Activated naive CD8-positive, alpha-beta T cell treated with anti-CD3 and anti-CD28 coated beads, Interleukin-2, amount 50 U/mL, for 16 hours (primary cell): ENCODE results near the gene SENP5.
"Not testable (repeated sequence)": the region's sequence is repeated elsewhere in the genome, so short reads cannot be mapped to it uniquely, and the experiment has no call there.

ENCODE experiments used
- DNase-seq: peaks from one replicate; pipeline ENCODE4 v3.0.0-alpha.2; 2020; ENCODE audit warnings: low read depth, low spot score

SENP5 gene, protein sequence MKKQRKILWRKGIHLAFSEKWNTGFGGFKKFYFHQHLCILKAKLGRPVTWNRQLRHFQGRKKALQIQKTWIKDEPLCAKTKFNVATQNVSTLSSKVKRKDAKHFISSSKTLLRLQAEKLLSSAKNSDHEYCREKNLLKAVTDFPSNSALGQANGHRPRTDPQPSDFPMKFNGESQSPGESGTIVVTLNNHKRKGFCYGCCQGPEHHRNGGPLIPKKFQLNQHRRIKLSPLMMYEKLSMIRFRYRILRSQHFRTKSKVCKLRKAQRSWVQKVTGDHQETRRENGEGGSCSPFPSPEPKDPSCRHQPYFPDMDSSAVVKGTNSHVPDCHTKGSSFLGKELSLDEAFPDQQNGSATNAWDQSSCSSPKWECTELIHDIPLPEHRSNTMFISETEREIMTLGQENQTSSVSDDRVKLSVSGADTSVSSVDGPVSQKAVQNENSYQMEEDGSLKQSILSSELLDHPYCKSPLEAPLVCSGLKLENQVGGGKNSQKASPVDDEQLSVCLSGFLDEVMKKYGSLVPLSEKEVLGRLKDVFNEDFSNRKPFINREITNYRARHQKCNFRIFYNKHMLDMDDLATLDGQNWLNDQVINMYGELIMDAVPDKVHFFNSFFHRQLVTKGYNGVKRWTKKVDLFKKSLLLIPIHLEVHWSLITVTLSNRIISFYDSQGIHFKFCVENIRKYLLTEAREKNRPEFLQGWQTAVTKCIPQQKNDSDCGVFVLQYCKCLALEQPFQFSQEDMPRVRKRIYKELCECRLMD

DNA sequence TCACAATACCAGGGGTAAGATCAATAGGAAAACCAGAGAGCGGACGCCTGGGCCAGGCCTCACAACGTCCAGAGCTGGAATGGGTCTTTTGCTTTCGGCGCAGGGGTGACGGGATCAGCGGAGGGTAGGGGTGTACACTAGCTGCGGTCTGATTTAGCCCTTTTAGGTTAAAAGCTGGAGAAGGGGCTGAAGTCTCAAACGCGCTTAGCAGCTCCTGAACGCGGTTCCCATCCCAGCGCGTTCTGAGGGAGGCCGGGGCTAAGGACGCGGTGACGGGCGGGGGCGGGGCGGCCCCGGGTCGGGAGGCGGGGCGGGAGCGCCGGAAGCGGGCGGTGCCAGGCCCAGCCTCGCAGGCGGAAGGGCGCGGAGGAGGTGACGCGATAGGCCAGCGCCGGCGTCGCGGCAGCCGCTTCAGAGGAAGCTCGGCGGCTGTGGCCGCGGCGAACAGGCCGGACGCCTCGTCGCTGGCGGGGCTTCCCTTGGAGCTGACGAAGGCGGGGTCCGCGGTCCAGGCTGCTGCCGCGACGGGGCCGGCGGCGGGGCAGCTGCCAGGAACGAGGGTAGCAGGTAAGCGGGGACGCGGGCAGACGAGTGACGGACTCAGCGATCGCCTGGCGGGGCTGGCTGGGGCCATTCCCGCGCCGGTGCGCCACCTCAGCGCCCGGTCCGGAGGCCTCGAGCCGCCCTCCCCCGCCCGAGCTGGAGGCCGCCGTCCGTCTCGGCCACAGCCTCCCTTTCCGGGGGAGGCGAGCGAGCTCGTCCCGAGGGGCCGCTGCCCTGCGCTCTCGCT, at the start of gene SENP5:
Gene SENP5, plus strand, starts transcription at position 414 of the 790 bp plus-strand sequence. CDS start 17,262 bp downstream, outside the sequence.
- DNase-seq: peak; percentile 81

DNA sequence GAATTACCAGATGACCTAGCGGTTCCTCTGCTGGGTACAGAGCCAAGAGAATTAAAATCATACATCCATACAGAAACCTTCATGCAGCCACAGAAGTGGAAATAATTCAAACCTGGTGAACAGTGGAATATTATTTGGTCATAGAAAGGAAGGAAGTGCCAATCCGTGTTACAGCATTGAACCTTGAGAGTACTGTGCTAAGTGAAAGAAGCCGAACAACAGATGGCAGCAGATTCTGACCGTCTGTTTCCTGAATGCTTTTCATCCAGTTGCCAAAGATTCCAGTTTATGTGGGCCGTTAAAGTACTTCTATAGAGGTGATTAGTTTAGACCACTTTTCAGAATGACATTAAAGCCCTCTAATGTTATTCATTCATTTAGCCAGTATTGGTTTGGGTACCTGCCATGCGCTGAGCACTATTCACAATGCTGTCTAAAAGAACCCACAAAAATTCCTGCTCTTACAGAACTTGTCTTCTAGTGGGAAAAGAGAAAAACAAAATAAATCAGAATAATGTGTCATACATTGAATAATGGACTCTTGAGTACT, 45.8 kb upstream of the SENP5 start:
- no peak for DNase-seq

DNA sequence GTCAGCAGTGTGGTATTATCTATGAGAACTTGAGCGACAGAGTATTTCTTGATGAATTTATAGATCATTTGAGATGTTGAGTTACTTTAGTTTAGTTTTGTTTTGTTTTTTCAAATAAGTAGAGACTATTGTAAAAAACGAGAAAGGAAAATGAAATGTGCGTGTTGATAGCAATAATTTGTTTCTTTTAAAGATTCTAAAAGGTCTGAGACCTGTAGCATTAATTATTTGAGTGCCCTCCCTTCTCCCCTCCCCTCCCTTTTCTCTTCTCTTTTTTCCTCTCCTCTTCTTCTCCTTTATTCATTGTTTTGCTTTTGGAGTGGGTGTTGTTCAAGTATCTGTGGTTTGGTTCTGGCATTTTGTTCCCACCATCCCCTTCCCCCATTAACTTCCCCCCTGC, 38.1 kb upstream of the SENP5 start:
- DNase-seq: not testable (repeated sequence)

DNA sequence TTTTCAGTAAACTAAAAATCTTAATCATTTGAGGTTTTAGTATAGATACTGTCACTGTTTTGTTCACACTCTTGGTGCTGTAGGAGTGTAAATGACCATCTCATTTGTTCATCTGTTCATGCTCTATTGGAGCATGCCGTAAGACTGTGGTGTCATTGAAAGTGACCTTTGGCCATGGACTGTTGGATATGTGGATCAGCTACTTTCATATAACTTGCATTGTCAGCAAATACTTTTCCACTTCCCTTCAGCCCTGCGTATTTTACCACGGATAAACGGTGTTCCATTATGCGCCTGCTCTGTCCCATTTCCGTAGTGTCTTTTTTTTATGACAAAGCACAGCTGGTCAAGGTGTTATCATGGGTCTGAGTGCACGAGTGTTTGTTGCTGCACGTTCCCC, 32.6 kb upstream of the SENP5 start:
- no peak for DNase-seq

DNA sequence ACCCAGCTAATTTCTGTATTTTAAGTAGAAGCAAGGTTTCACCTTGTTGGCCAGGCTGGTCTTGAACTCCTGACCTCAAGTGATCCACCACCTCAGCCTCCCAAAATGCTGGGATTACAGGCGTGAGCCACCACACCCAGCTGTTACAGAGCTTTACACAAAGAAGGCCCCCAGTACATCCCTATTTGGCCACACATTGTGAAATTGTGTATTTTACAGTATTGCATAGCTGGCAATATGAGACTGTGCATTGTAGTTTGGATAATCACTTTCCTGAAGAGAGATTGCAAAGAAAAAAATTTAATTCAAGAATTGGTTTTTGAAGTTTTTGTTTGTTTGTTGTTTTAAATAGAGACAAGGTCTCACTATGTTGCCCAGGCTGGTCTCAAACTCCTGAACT, 31.1 kb upstream of the SENP5 start:
- DNase-seq: not testable (repeated sequence)

DNA sequence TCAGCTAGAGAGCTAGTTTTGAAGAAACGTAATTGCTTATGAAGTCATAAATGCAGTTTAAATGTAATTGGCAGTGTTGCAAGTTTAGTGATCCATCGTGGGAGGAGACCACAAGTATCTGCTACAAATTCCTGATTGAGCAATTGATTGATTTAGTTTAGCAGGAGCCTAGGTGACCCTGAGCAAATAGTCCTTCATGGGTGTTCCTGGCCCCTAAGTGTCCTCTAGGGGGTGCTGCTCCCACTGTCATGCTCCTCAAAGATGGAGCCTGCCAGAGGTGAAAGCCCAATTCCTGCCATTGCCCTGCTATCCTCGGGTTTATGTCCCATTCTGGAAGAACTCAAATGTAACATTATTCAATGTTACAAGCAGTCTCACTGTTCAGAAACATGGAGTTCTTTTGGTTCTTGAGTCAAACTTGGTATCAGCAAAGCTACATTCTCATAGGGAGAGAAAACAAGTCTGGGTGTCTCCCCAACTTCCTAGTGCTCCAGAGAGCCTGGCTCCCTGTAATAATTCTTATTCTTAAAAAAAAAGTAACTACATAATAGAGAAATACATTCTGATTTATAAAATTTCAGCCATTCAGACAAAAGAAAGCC, 29.8 kb upstream of the SENP5 start:
- DNase-seq: peak; percentile 45

DNA sequence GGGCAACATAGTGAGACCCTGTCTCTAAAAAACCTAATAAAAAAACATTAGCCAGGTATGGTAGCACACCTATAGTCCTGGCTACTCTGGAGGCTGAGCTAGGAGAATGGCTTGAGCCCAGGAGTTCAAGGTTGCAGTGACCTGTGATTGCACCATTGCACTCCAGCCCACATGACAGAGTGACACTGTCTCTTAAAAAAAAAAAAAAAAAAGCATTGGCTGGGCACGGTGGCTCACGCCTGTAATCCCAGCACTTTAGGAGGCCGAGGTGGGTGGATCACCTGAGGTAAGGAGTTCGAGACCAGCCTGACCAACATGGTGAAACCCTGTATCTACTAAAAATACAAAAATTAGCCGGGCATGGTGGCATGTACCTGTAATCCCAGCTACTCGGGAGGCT, 28.4 kb upstream of the SENP5 start:
- DNase-seq: not testable (repeated sequence)

DNA sequence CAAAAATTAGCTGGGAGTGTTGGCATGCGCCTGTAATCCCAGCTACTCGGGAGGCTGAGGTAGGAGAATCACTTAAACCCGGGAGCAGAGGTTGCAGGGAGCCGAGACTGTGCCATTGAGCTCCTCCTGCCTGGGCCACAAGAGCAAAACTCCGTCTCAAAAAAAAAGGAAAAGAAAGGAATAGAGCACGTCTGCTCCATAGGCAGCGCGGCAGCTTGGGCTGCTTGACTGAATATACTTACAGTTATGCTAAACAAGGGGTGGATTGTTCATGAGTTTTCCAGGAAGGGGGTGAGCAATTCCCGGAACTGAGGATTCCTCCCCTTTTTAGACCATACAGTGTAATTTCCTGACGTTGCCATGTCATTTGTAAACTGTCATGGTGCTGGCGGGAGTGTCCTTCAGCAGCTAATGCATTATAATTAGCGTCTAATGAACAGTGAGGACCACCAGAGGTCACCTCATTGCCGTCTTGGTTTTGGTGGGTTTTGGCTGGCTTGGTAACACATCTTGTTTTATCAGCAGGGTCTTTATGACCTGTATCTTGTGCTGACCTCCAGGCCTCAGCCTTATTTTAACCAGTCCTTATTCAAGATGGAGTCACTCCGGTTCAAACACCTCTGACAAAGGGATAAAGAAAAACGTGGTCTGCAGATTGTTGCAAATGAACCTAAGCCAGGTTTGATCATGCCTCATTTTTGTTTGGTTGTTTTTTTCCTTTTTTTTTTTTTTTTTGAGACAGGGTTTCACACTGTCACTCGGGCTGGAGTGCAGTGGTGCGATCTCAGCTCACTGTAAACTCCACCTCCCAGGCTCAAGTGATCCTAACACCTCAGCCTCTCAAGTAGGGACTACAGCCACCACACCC, 24.9 kb upstream of the SENP5 start:
- no peak for DNase-seq

DNA sequence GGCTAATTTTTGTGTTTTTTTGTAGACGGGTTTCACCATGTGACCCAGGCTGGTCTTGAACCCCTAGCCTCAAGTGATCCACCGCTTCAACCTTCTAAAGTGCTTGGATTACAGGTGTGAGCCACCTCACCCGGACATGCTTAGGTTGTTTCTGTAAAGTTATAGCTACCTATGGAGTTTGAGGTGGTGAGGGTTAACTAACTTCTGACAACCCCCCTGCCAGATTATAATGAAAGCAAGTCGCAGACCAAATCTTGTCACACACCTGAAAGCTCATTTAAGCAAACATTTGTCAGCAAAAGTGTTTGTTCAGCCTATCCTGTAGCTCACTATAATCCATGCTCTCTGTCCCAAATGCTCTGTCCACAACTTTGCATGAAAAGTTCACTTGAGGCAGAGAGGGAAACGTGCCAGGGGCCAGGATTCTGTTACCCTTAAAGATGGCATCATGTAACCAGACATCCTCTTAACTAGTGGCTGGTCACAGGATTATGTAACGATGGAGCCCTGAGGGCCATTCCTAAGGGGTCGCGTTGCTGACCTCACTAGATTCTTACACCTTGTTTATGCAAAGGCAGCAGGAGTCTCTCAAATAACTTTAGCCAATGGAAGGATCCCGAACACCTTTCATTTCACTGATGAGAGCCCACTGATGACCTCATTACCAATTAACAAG, 24.1 kb upstream of the SENP5 start:
- DNase-seq: no peak

DNA sequence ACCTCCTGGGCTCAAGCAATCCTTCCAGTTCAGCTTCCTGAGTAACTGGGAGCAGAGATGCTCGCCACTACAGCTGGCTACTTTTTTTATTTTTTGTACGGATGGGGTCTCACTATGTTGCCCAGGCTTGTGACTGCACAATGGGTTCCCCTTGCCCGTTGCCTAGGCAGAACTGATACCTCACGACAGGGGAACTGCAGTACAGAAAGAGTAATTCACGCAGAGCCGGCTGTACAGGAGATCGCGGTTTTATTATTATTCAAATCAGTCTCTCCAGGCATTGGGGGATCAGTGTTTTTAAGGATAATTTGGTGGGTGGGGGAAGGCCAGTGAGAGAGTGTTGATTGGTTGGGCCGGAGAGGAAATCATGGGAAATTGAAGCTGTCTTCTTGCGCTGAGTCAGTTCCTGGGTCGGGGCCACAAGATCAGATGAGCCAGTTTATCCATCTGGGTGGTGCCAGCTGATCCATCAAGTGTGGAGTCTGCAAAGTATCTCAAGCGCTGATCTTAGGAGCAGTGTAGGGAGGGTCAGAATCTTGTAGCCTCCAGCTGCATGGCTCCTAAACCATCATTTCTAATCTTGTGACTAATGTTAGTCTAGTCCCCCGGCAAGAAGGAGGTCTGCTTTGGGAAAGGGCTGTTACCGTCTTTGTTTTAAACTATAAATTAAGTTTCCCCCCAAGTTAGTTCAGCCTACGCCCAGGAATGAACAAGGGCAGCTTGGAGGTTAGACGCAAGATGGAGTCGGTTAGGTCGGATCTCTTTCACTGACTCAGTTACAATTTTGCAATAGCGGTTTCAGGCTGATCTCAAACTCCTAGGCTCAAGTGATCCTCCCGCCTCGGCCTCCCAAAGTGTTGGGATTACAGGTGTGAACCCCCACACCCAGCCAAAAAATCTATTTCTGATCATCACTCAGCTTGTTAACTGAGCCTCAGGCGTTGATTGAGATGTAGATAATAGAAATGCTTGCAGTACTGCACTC, 23.2 kb upstream of the SENP5 start:
- not testable (repeated sequence) for DNase-seq

DNA sequence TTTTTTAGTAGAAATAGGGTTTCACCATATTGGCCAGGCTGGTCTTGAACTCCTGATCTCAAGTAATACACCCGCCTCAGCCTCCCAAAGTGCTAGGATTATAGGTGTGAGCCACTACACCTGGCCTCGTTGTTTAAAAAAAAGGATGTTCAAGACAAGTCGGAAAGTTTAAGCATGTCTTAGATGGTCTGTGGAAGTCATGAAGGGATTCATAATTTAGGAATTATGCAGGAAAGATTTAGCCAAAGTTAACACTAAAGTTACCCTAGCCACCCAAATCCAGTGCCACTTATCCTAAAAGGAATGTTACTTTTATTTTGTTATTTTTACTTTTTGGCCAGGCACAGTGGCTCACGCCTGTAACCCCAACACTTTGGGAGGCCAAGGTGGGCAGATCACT, 19.3 kb upstream of the SENP5 start:
- not testable (repeated sequence) for DNase-seq

DNA sequence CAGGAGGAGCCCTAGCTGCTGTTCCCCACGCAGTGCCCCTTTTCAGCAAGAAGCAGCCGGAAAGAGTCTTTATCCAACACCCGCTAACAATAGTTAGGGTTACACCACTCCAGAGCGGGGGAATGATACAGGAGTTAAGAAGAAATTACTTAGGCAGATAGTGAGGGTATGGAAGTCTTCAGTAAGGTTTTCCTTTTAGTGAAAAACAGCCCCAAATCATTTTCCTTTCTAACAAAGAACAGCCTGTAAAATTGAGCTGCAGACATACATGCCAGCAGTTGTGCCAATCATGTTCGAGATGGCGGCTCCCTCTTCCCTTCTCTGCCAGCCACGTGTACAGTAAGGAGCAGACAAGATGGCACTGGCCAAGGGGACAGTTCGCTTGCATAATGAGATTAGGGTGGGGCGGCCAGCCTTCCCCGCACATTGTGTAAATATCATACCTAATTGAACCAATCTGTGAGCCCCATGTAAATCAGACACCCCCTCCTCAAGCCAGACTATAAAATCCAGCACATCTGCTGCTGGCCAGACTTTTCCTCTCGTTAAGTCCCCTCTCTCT, 18.5 kb upstream of the SENP5 start:
- no peak for DNase-seq

DNA sequence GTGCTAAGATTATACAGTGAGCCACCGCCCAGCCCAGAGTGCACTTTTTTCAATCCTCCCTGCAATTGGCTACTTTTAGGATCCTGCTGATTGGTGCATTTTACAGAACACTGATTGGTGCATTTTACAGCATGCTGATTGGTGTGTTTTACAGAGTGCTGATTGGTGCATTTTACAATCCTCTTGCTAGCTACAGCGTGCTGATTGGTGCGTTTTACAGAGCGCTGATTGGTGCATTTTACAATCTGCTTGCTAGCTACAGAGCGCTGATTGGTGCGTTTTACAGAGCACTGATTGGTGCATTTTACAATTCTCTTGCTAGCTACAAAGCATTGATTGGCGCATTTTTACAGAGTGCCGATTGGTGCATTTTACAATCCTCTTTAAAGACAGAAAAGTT, 4.7 kb upstream of the SENP5 start:
- DNase-seq: not testable (repeated sequence)

DNA sequence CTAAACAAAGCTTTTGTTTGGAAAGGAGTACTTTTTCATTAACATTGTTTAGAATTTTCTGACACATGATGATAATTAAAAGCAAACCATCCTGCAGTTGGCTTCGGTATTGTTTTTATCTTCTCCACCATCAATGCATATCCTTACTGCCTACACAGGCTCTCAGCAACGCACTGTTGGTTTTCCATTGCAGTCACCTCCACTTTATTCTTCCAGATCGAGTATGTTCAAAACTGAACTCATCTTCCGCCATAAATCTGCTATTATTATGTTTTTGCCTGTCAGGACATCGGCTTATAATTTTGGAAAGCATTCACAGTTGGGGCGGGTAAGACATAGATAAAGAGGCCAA, 589 bp upstream of the SENP5 start:
- no peak for DNase-seq

DNA sequence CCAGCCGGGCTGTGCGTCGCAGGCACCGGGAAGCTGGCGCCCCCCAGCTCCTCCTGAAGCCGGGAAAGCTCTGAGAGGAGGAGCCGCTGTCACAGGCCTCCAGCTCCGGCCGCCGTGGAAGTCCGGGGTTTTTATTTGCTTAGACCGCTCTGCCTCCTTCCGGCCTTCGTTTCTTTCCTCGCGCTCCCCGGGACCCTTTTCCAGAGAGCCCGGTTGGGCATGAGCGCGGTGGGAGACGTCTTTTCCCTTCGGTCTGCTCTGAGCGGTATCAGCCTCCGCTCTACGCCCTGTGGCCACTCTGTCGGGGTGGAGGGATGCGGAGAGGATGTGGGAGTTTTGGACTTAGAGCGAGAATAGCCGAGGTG, 559 bp downstream of the SENP5 start:
- DNase-seq: no peak

DNA sequence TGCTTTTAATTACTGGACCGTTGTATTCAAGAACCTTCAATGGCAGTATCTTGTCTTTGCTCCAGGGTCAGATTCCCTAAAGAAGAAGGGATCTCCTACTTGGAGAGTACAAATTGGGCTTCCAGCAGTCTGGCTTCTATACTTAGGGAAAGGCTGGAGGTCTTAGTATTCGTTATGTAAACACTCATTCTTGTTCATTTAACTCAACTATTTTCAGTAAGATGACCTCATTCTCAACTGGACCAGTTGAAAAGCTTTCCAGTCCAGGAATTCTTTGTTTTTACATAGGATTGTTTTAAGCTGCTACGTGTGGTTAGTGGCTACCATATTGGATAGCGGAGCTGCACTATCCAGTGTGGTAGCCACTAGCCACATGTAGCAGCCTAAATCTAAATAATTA, 4.6 kb downstream of the SENP5 start:
- DNase-seq: no peak

DNA sequence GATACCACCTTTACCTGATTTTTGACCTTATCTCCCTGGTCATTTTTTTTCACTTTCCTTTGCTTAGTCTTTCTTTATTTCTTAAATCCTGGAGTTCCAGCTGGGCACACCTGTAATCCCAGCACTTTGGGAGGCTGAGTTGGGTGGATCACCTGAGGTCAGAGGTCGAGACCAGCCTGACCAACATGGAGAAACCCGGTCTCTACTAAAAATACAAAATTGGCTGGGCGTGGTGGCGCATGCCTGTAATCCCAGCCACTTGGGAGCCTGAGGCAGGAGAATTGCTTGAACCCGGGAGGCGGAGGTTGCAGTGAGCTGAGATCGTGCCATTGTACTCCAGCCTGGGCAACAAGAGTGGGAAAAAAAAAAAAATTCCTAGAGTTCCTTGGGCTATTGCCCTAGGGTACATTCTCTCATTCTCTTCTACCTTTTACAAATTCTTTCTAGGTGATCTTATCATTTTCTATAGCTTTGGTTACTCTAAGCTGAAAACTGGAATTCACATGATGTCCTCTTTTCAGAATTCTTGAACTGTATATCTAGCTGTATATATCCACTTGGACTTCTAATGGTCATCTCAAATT, 6.9 kb downstream of the SENP5 start:
- DNase-seq: not testable (repeated sequence)

DNA sequence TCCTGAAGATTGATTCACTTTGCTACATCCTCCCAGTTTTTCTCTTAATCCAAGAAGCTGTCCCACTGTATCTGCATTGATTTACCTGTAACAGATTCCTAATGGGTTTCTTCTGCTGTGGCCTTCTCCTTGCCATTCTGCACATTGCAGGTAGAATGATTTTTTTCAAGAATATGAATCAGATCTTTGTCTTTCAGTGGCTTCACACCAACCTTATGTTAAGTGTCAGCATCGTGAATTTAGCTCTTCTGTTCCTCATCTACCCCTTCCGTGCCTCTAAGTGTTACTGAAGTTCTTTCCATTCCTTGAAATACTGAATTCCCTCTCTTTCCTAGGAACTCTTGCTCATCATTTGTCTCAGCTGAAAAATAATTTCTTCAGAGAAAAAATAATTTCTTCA, 7.5 kb downstream of the SENP5 start:
- DNase-seq: no peak
